AG10803 (cell line): ENCODE measurements around the gene PARK7.
"Not testable (repeated sequence)": the region's sequence is repeated elsewhere in the genome, so short reads cannot be mapped to it uniquely, and the experiment has no call there.

Source experiments
- DNase-seq: peaks from one replicate; pipeline ENCODE4 v3.0.0; 2010; ENCODE audit warnings: low read depth
- H3K4me3 ChIP-seq: 2 replicates; pipeline ENCODE4 v1.5.1; 2011; ENCODE audit warnings: mild to moderate bottlenecking, low read length, control low read depth
- CTCF ChIP-seq: conservative IDR thresholded peaks from 2 replicates; pipeline ENCODE4 v1.5.1; 2011; ENCODE audit warnings: mild to moderate bottlenecking, low read length, control low read depth, inconsistent platforms

Gene PARK7

DNA sequence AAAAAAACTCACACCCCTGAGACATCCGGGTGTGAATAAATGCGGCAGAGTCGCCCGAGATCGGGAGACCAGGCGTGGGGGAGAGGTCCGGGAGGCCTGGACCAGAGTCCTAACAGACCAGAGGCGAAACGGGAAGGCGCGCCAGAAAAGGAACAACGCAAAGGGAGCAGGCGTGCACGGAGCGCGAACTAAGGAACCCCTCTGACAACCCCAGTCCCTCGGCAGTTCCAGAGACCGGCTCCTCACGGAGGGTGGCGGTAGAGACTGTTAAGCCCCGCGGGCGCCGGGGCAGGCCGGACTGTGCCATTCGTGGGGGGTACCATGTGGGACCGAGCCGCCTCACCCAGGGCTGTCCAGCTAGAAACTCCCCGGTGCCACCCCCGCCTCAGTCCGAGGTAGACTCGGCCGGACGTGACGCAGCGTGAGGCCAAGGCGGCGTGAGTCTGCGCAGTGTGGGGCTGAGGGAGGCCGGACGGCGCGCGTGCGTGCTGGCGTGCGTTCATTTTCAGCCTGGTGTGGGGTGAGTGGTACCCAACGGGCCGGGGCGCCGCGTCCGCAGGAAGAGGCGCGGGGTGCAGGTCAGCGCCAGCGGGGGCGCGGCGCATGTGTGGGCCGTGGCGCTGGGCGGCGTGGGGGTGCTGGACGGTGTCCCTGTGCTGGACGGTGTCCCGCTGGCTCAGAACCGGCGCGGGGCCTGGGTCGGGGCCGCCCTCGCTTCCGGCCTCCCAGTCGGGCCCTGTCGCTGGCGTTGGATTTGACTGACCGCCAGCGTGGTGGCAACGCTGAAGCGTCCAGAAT is at the start of gene PARK7:
TSS of gene PARK7 (plus strand) at position 496 of the 798 bp plus-strand sequence. CDS start 1,075 bp downstream, outside the sequence.
- peak; percentile 99 for DNase-seq
- peak within 1 kb of the TSS; percentile 86 for H3K4me3 ChIP-seq
- peak; percentile 62 for TF ChIP-seq CTCF

DNA sequence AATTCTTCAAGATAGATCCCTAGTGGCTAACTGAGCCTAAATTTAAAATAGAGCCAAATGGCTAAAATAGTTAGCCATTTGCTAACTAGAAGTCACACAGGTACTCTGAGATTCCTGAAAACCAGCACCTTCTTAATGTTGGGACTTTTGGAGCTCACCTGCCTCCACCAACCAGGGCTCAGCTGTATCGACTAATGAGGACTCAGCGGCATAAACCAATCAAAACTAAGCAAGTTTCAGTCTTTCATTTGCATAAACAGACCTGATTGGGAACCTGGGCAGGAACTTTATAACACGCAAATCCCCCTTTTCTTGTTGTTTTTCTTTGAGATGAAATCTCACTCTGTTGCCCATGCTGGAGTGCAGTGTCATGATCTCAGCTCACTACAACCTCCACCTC is 49.4 kb upstream of the PARK7 start:
- TF ChIP-seq CTCF, result no peak
- no peak for DNase-seq
- H3K4me3 ChIP-seq, result no peak overlapping the region

GRCh38 chr1:7912743-7913557 is 48.6 kb upstream of the PARK7 start:
- DNase-seq, result no peak
- TF ChIP-seq CTCF, result no peak
- H3K4me3 ChIP-seq, result no peak overlapping the region

DNA sequence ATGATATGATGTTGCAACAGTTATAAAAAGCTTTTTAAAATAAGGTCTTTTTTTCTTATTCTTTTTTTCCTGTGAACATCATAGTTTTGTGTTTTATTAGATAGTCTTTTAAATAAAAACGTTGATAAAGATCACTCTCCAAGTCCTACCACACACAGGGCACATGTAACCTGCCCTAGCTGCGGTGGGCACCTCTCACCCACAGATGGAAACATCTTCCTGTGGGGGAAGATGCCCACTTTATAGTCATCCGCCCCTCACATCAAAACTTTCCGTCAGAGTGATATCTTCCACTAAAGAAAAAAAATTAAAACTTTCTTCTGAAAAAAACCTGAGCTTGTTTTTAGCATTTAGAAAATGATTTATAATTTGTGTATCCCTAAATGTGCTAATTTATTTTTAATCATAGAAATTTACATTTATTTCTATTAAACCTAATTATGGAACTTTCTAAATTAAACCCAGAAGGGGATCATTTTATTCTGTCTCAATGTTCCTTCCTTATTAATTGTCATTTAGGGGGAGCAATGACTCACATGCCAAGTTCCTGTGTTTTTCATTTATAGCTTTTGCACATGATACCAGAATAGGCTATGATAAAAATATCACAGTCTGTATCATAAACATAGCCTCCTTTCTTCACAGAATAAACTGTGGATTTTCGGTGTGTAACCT is 45.5 kb upstream of the PARK7 start:
- no peak for DNase-seq
- TF ChIP-seq CTCF, result no peak
- H3K4me3 ChIP-seq, result no peak overlapping the region

GRCh38 chr1:7916501-7916830 is 45.0 kb upstream of the PARK7 start:
- TF ChIP-seq CTCF, result no peak
- no peak for DNase-seq
- no peak overlapping the region for H3K4me3 ChIP-seq

DNA sequence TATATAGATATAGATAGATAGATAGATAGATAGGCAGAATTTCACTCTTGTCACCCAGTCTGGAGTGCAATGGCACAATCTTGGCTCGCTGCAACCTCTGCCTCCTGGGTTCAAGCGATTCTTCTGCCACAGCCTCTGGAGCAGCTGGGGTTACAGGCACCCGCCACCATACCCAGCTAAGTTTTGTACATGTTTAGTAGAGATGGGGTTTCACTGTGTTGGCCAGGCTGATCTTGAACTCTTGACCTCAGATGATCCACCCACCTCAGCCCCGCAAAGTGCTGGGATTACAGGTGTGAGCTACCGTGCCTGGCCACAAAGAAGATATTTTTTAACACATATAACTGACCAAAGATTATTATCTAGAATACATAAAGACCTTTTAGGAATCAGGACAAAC is 43.5 kb upstream of the PARK7 start:
- H3K4me3 ChIP-seq, DNase-seq: not testable (repeated sequence)

DNA sequence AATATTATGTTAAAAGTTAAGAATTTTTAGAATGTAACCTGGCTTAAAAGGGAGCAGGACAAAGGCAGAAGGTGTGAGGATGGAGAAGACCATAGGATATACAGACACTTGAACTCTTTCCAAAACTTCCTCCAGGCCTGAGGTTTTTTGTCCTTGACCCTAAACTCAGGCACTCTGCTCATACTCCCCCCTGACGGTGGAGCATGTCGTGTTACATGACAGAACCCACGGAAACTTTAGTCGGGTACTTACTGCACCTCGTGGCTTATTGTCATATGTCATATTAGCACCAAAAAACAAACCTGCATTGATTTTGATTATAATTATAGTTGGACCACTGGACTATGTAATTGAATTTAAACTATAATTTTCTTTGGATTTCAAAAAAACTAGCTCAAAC is 41.6 kb upstream of the PARK7 start:
- no peak overlapping the region for H3K4me3 ChIP-seq
- no peak for TF ChIP-seq CTCF
- no peak for DNase-seq
